Ramos (cell line): ENCODE data around the gene CPT1C.

Experiments used
- in situ Hi-C: fragments of 300-500 bp; cut with MboI; formaldehyde crosslinking; loops from one replicate; pipeline ENCODE4 v1.14.3; 2022; ENCODE audit warnings: low sequenced_read_pairs; ENCODE audit not compliant: unreplicated experiment

Gene CPT1C

GRCh38 chr19:49744946-49745381, 54.0 kb downstream of the CPT1C start:
- in situ Hi-C loops: no loop called here

GRCh38 chr19:49746206-49746958, 55.5 kb downstream of the CPT1C start:
- in situ Hi-C loops: no loop called here

GRCh38 chr19:49749055-49749716, 58.3 kb downstream of the CPT1C start:
- in situ Hi-C loops: no loop called here

DNA sequence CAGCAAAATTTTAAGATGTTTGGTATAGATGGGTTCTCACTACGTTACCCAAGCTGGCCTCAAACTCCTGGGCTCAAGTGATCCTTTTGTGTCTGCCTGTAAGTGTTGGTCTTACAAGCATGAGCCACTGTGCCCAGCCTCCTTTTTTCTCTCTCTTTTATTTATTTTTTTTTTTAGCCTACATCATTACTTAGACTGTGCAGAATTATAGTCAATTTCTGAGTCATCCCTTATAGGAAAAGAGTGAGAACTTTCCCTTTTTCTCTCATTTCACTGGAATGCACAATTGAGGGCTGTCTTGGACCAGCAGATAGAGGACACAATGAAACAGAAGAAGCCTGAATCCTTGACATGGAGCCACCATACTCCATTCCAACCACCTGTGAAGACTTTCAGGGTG, 58.9 kb downstream of the CPT1C start:
- in situ Hi-C loops: no loop called here

DNA sequence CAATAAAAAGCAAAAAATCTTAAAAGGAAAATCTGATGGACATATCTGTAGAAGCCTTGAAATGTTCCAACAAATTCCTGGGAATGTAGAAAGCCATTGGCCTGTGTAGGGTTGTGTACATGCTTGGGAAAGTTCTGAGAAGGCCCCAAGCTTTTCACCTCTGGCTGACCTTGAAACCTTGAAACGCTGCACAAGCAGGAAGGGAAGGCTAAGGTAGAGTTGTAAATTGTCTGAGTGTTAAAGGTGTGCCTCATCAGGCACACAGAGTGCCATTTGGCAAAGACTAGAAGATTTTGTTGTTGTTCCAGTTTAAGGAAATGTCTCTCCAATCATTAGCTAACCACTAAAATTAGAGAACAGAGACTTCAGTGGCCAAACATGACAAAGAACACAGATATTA, 61.8 kb downstream of the CPT1C start:
- in situ Hi-C loops: no loop called here

- in situ Hi-C loops: no loop called here
Observed at GRCh38 chr19:49755956-49756355, 65.0 kb downstream of the CPT1C start.

- in situ Hi-C loops: no loop called here
Observed at GRCh38 chr19:49758292-49758691, 67.4 kb downstream of the CPT1C start.

- in situ Hi-C loops: no loop called here
Observed at GRCh38 chr19:49761249-49761624, 70.3 kb downstream of the CPT1C start.

GRCh38 chr19:49761625-49762311, 70.9 kb downstream of the CPT1C start:
- in situ Hi-C loops: no loop called here

DNA sequence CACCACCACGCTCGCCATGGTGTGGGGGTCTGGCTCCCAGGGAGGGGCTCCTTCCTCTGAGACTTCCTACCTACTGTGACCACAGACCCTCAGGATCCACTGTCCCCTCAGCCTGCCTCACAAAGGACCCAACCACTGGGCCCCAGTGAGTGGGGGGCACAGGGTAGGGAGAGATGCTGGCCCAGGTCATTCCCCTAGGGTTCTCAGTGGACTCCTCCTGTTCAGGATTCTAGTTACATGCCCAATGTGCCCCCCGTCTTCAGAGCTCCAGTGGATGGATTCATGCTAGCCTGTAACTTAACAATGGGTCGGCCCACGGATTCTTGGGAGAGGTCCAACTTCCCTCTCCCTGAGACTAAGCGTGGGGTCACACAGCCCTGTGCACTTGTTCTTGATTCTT, 72.3 kb downstream of the CPT1C start, which contains the start of gene TSKS:
TSKS (minus strand) TSS at position 77 of the 400 bp plus-strand sequence; CDS start at position 18, 59 bp downstream.
- in situ Hi-C loops: no loop called here
